ENCODE data around the gene USP24.

- TF ChIP-seq MYC (IDR thresholded peaks at IDR 0.05; ENCODE audit: low read depth, low read length), result no peak
- TF ChIP-seq CTCF (IDR thresholded peaks at IDR 0.05; ENCODE audit: extremely low read depth in 1 of 2, insufficient read depth in 1 of 2, low read depth in 1 of 2, low read length in 2 of 2), result no peak
- no peak for TF ChIP-seq FOS (IDR thresholded peaks at IDR 0.05; ENCODE audit: borderline replicate concordance, insufficient read depth, low read length)
- no peak for TF ChIP-seq POLR2A (IDR thresholded peaks at IDR 0.05; ENCODE audit: low read depth, low read length)
- no peak for TF ChIP-seq JUN (IDR thresholded peaks at IDR 0.05; ENCODE audit: borderline replicate concordance, insufficient read depth, insufficient read length, low read depth)
- TF ChIP-seq EZH2 (IDR thresholded peaks at IDR 0.05; ENCODE audit: borderline replicate concordance, low read depth, low read length, severe bottlenecking), result no peak
- TF ChIP-seq GATA2 (IDR thresholded peaks at IDR 0.05; ENCODE audit: insufficient read depth, insufficient read length, low read depth, low read length), result no peak
- no peak for TF ChIP-seq POLR2AphosphoS5 (IDR thresholded peaks at IDR 0.05; ENCODE audit: insufficient read depth, low read depth, low read length)
These were observed 10.1 kb upstream of the USP24 start for GRCh38 chr1:55225228-55225627.

Measured in endothelial cell of umbilical vein (primary cell).